SHP77 (cell line): Measurements from ENCODE around the gene BLTP3B.

ENCODE experiments used
- DNase-seq, 2 experiments: peaks; one replicate each; lab custom pipeline; 2025; lab: John Stamatoyannopoulos, UW

Gene BLTP3B

DNA sequence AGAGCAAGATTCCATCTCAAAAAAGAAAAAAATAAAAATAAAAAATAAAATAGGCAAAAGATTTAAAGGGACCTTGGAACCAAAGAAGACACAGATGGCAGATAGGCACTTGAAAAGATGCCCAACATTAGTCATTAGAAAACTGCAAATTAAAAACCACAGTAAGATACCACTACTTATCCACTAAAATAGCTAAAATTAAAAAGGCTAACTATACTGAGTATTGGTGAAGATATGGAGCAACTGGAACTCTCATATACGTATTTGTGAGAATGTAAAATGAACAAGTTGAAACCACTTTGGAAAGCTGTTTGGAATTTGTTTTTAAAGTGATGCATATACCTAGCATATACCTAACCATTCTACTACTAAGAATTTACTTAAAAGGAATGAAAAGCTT, 22.3 kb downstream of the BLTP3B start:
- no peak for DNase-seq

DNA sequence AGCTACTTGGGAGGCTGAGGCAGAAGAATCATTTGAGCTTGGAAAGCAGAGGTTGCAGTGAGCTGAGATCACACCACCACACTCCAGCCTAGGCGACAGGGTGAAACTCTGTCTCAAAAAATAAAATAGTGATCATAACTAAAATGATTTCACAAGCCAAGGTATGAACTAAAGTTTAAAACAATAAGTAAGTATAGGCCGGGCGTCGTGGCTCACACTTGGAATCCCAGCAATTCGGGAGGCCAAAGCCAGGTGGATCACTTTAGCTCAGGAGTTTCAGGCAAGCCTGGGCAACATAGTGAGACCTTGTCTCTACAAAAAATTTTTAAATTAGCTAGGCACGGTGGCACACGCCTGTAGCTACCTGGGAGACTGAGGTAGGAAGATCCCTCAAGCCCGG, 27.4 kb downstream of the BLTP3B start:
- no peak for DNase-seq

DNA sequence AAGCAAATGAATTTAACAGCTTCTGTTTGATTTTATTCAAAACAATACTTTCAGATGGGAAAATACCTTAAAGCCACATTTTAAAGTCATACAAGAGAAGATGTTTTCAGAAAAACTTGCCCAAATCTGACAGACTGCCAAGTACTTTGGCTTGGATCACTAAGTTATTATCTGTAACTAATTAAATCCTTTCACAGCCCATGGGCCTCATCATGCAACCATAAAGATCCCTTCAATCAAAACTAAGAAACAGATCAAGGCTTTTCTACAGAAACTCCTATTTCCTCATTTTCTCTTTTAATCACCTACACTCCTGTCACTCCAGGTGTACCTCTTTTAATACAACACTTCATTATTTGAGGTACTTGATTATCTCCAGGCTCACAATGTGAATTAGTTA, 28.1 kb downstream of the BLTP3B start:
- no peak for DNase-seq

DNA sequence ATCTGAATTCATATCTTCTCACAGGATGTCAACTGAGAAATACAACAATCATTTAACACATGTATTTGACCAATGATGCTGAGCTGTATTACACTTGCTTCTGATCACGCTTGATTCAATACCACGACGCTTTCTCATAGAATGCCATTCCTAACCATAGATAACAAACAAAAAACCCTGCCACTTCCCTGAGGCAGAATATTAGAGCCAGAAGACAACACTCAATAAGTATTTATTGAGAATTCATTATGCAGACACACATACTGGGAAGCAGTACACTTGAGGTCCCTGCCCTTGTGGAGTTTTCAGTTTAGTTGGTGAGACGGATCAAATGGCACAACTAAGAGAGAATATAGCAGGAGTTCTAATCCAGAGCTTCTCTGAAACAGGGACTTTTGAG, 32.4 kb downstream of the BLTP3B start:
- DNase-seq, result no peak

DNA sequence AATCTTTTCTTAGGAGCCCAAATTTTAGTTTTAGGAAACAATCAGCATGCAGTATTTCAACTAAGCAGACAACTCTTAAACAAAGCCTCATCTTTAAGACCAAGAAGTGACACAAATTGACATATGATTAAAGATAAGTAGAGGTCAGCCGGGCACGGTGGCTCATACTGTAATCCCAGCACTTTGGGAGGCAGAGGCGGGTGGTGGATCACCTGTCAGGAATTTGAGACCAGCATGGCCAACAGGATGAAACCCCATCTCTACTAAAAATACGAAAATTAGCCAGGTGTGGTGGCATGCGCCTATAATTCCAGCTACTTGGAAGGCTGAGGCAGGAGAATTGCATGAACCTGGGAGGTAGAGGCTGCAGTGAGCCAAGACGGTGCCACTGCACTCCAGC, 35.8 kb downstream of the BLTP3B start:
- DNase-seq, result no peak

DNA sequence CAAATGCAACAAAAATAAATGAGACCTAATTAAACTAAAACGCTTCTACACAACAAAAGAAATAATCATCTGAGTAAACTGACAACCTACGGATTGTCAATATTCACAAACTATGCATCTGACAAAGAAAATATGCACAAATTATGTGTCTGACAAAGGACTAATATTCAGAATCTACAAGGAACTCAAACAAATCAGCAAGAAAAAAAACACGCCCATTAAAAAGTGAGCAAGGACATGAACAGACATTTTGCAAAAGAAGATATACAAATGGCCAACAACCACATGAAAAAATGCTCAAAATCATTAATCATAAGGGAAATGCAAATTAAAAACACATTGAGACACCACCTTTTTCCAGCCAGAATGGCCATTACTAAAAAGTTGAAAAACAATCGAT, 37.0 kb downstream of the BLTP3B start:
- no peak for DNase-seq

DNA sequence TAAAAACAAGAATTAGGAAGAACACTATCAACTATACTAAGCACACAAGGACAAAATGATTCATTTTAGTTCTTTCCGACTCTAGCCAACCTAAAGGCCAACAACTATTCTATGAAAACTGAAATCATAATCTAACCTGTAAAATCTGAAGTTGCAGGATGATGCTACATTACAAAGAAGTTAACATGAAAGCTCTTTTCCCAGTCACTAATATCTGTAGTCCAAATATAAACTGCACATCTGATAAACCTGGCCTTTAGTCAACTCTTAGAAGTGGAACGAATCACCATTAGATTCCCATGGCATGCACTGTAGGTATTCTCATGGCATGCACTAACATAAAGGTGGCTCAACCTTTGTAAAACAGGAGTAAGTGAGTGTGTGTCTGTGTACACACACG, 41.7 kb downstream of the BLTP3B start:
- no peak for DNase-seq
